Endothelial cell of umbilical vein (primary cell): Measurements from ENCODE around the gene MORC1. TPM values are rescaled to one million over a fixed set of nuclear protein-coding genes. Genes with fewer than 3 reads are reported as not detected.

Experiments
- BruUV-seq: library from RNA; stranded (reverse); fragments of 400-500 nt; replicated peaks from 2 replicates; lab custom pipeline; 2021; lab: Mats Ljungman, UMichigan
- CTCF ChIA-PET: fragments of 300-600, 350-600 bp; sonication (Branson Sonifier 250); formaldehyde crosslinking; loops from one replicate; lab custom pipeline; 2021; ENCODE audit warnings: antibody characterized with exemption, inconsistent platforms; lab: Charles Lee
- POLR2A ChIA-PET: fragments of 300-600, 350-600 bp; sonication (Branson Sonifier 250); formaldehyde crosslinking; loops from one replicate; lab custom pipeline; 2021; ENCODE audit warnings: antibody characterized with exemption, inconsistent platforms; lab: Charles Lee
- DNase-seq: peaks from one replicate; pipeline ENCODE4 v3.0.0-alpha.2; 2011; ENCODE audit warnings: low read depth, low spot score
- FAIRE-seq: peaks from 2 replicates; lab custom pipeline; 2011; peaks lifted over from hg19 to GRCh38; lab: Jason Lieb, UNC
- H2AFZ ChIP-seq: 2 replicates; pipeline ENCODE4 v1.6.0; 2012; ENCODE audit warnings: low read depth, low read length, control low read depth, inconsistent platforms
- H3K27ac ChIP-seq: 2 replicates; pipeline ENCODE4 v1.5.1; 2011; ENCODE audit warnings: low read depth, mild to moderate bottlenecking, control low read depth, low read length, moderate library complexity; ENCODE audit not compliant: insufficient read depth
- H3K27me3 ChIP-seq, 2 experiments: 2 replicates each; pipeline versions ENCODE4 v1.6.0 to v1.6.1; 2011; ENCODE audit warnings: low read length in 2 of 2, mixed read lengths in 1 of 2; ENCODE audit not compliant: control insufficient read depth in 2 of 2, insufficient read depth in 2 of 2
- H3K36me3 ChIP-seq, 2 experiments: 2 replicates in 1 of 2; 3 replicates in 1 of 2; pipeline ENCODE4 v1.5.1; 2011; ENCODE audit warnings: low read length in 2 of 2, mild to moderate bottlenecking in 1 of 2, moderate library complexity in 1 of 2; ENCODE audit not compliant: control insufficient read depth in 2 of 2, insufficient read depth in 2 of 2; ENCODE audit errors: extremely low read depth in 1 of 2
- H3K4me1 ChIP-seq: 3 replicates; pipeline ENCODE4 v1.5.1; 2011; ENCODE audit warnings: mild to moderate bottlenecking, low read length; ENCODE audit not compliant: control insufficient read depth, insufficient read depth; ENCODE audit errors: extremely low read depth
- H3K4me2 ChIP-seq: 2 replicates; pipeline ENCODE4 v1.6.1; 2011; ENCODE audit warnings: low read length, control low read depth, mixed read lengths; ENCODE audit not compliant: insufficient read depth
- H3K4me3 ChIP-seq, 3 experiments: fragments of 200-600 bp in 1 of 3; sonication (generic), shearing (Covaris generic) in 1 of 3; replicated peaks in 1 of 3; 2 replicates each; pipeline ENCODE4 v1.5.1; 2011 to 2016; ENCODE audit warnings: control low read depth in 3 of 3, low read length in 3 of 3, mild to moderate bottlenecking in 2 of 3, inconsistent platforms in 1 of 3, low read depth in 1 of 3, moderate library complexity in 1 of 3; ENCODE audit not compliant: insufficient read depth in 1 of 3
- H3K79me2 ChIP-seq: 2 replicates; pipeline ENCODE4 v1.6.0; 2012; ENCODE audit warnings: low read length, inconsistent platforms; ENCODE audit not compliant: control insufficient read depth, insufficient read depth
- H3K9ac ChIP-seq: replicated peaks from 2 replicates; pipeline ENCODE3; 2011; ENCODE audit warnings: low read length, control low read depth; ENCODE audit not compliant: insufficient read depth; ENCODE audit errors: extremely low read depth
- H3K9me1 ChIP-seq: replicated peaks from 3 replicates; pipeline ENCODE4 v1.6.0; 2011; ENCODE audit warnings: mild to moderate bottlenecking, low read length; ENCODE audit not compliant: control insufficient read depth, insufficient read depth; ENCODE audit errors: extremely low read depth
- H3K9me3 ChIP-seq: replicated peaks from 2 replicates; pipeline ENCODE4 v1.5.1; 2012; ENCODE audit warnings: low read length, inconsistent platforms; ENCODE audit not compliant: control insufficient read depth, insufficient read depth
- H4K20me1 ChIP-seq: replicated peaks from 2 replicates; pipeline ENCODE3; 2011; ENCODE audit warnings: mild to moderate bottlenecking, low read length; ENCODE audit not compliant: control insufficient read depth, insufficient read depth; ENCODE audit errors: extremely low read depth
- EZH2 ChIP-seq: IDR thresholded peaks from 2 replicates; pipeline ENCODE4 v1.6.1; 2012; ENCODE audit warnings: borderline replicate concordance, low read depth, mild to moderate bottlenecking, moderate library complexity, low read length, inconsistent platforms; ENCODE audit not compliant: severe bottlenecking
- FOS ChIP-seq: IDR thresholded peaks from 2 replicates; pipeline ENCODE4 v1.6.1; 2011; ENCODE audit warnings: mild to moderate bottlenecking, low read length, moderate library complexity, borderline replicate concordance; ENCODE audit not compliant: insufficient read depth
- GATA2 ChIP-seq: IDR thresholded peaks from 2 replicates; pipeline ENCODE4 v1.7.0; 2011; ENCODE audit warnings: low read depth, mild to moderate bottlenecking, moderate library complexity, mixed read lengths, low read length; ENCODE audit not compliant: insufficient read length, insufficient read depth
- JUN ChIP-seq: IDR thresholded peaks from 2 replicates; pipeline ENCODE4 v1.6.1; 2011; ENCODE audit warnings: borderline replicate concordance, low read depth; ENCODE audit not compliant: insufficient read length, insufficient read depth
- MYC ChIP-seq: IDR thresholded peaks from one replicate; pipeline ENCODE4 v1.6.1; 2011; ENCODE audit warnings: mild to moderate bottlenecking, low read depth, low read length
- POLR2A ChIP-seq: IDR thresholded peaks from 2 replicates; pipeline ENCODE4 v1.6.1; 2012; ENCODE audit warnings: low read depth, mild to moderate bottlenecking, control low read depth, low read length
- POLR2AphosphoS5 ChIP-seq: IDR thresholded peaks from 2 replicates; pipeline ENCODE4 v1.6.1; 2012; ENCODE audit warnings: low read depth, mild to moderate bottlenecking, control low read depth, low read length, moderate library complexity; ENCODE audit not compliant: insufficient read depth
- dilution Hi-C: fragments of 300-500 bp; cut with MboI; formaldehyde crosslinking; loops from one replicate; pipeline ENCODE4 v1.15.0; 2019; ENCODE audit warnings: low sequenced_read_pairs; ENCODE audit not compliant: extremely low pct_ligation_motif_present
- intact Hi-C: fragments of 100-400 bp; cut with micrococcal nuclease; formaldehyde crosslinking; loops from one replicate; pipeline ENCODE4 v1.10.0; 2022
- polyA plus RNA-seq, 4 experiments: library from polyadenylated mRNA; depleted of rRNA in 3 of 4; stranded (reverse) in 3 of 4; unstranded in 1 of 4; fragments of >200 nt; gene quantifications; 2 replicates each; pipeline versions ENCODE4 v1.2.1 to v1.2.3, GENCODE V29; 2011 to 2012; ENCODE audit warnings: missing spikeins in 1 of 4
- total RNA-seq: library from RNA; stranded (reverse); gene quantifications from 2 replicates; pipeline ENCODE4 v1.2.3, GENCODE V29; 2021
- TF ChIP-seq, protein P1 (sequence below), 2 donors: IDR thresholded peaks; 1 replicate in 1 of 2; 2 replicates in 1 of 2; pipeline ENCODE4 v1.5.1; 2011; ENCODE audit warnings: low read length in 2 of 2, mild to moderate bottlenecking in 2 of 2, moderate library complexity in 2 of 2, control low read depth in 1 of 2, inconsistent platforms in 1 of 2, low read depth in 1 of 2; ENCODE audit not compliant: insufficient read depth in 1 of 2; ENCODE audit errors: extremely low read depth in 1 of 2
- TF ChIP-seq, protein P2 (sequence below): IDR thresholded peaks from 2 replicates; pipeline ENCODE4 v1.6.1; 2011; ENCODE audit not compliant: insufficient read depth, insufficient read length

MORC1 gene
- total and polyA plus RNA-seq, 2 donors (not counting 3 experiments of a cell fraction or from before 2014, with no cell fraction given) = not detected

DNA sequence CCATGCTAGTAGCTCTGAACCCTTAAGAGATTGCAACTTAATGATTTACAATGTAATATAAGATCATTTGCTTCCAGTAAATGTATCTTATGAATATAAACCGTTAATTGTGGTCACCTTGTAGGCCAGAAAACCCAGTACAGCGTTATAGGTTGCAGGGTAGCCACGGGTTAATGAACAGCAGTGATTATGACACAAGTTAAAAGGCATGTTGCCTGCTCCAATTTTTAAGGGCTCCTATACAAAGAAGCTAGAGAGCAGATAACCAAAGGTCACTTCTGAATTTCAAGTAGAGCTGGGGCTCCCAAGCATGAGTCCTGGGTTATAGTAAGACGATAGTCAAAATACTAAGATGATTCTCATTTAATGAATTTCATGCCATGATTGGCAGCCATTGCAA lies 177.8 kb downstream of the MORC1 start:
- POLR2A ChIA-PET = no interaction called here
- BruUV-seq = no TSS peak
- FAIRE-seq = no peak
- Histone ChIP-seq H3K27ac (no peak overlapping the region), H3K27me3 (no peaks in the 10 kb centered on the region), H3K79me2 (no peaks in the 10 kb centered on the region), H3K9me3 (no peaks in the 10 kb centered on the region), H3K4me1 (no peaks in the 10 kb centered on the region), H3K4me3 (no peak overlapping the region), H3K36me3 (no peaks in the 10 kb centered on the region), H3K9ac (no peak overlapping the region), H4K20me1 (no peaks in the 10 kb centered on the region), H3K4me2 (no peak overlapping the region), H2AFZ (no peak overlapping the region), H3K9me1 (no peaks in the 10 kb centered on the region)
- CTCF ChIA-PET = interaction anchor here (1.5 kb wide), 1 partner anchor 12 kb away, joined by 3 read pairs; no protein-coding TSS in a partner anchor
- intact Hi-C loops (no loop called here), dilution Hi-C loops (no loop called here)
- DNase-seq = no peak
- TF ChIP-seq, protein P1, sequence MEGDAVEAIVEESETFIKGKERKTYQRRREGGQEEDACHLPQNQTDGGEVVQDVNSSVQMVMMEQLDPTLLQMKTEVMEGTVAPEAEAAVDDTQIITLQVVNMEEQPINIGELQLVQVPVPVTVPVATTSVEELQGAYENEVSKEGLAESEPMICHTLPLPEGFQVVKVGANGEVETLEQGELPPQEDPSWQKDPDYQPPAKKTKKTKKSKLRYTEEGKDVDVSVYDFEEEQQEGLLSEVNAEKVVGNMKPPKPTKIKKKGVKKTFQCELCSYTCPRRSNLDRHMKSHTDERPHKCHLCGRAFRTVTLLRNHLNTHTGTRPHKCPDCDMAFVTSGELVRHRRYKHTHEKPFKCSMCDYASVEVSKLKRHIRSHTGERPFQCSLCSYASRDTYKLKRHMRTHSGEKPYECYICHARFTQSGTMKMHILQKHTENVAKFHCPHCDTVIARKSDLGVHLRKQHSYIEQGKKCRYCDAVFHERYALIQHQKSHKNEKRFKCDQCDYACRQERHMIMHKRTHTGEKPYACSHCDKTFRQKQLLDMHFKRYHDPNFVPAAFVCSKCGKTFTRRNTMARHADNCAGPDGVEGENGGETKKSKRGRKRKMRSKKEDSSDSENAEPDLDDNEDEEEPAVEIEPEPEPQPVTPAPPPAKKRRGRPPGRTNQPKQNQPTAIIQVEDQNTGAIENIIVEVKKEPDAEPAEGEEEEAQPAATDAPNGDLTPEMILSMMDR (IDR thresholded peaks at IDR 0.05; ENCODE audit: extremely low read depth in 1 of 2, insufficient read depth in 1 of 2, low read depth in 1 of 2, low read length in 2 of 2) = no peak
- TF ChIP-seq FOS (no peak), JUN (no peak), POLR2A (no peak), POLR2AphosphoS5 (no peak), GATA2 (no peak), MYC (no peak), EZH2 (no peak)
- TF ChIP-seq, protein P2, sequence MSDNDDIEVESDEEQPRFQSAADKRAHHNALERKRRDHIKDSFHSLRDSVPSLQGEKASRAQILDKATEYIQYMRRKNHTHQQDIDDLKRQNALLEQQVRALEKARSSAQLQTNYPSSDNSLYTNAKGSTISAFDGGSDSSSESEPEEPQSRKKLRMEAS = no peak
